ENCODE data around the gene HSD11B1L. TPM values are rescaled to one million over a fixed set of nuclear protein-coding genes. Genes with fewer than 3 reads are reported as not detected.

HSD11B1L gene
- total and polyA plus RNA-seq, 2 donors (not counting 3 experiments of a cell fraction or from before 2014, with no cell fraction given): 4.4 to 9.1 TPM

- ChIA-PET POLR2A (interaction anchor here (1.0 kb wide), 1 partner anchor 9 kb away, joined by 5 read pairs; no protein-coding TSS in a partner anchor), CTCF (interaction anchor here (1.1 kb wide), 1 partner anchor 9 kb away, joined by 4 read pairs; no protein-coding TSS in a partner anchor)
- no peak for TF ChIP-seq FOS (IDR thresholded peaks at IDR 0.05; ENCODE audit: borderline replicate concordance, insufficient read depth, low read length)
- TF ChIP-seq POLR2A (IDR thresholded peaks at IDR 0.05; ENCODE audit: low read depth, low read length): peak; percentile 28
- DNase-seq (ENCODE audit: low read depth, low spot score) (no peak), FAIRE-seq (no peak)
- Histone ChIP-seq H4K20me1 (replicated peaks; ENCODE audit: control insufficient read depth, extremely low read depth, insufficient read depth, low read length) (no peaks in the 10 kb centered on the region), H3K79me2 (ENCODE audit: control insufficient read depth, insufficient read depth, low read length) (peaks cover 46% of the 10 kb centered on the region), H3K9me3 (replicated peaks; ENCODE audit: control insufficient read depth, insufficient read depth, low read length) (no peaks in the 10 kb centered on the region), H3K36me3 (ENCODE audit: control insufficient read depth in 2 of 2, extremely low read depth in 1 of 2, insufficient read depth in 2 of 2, low read length in 2 of 2) (peaks cover 11 to 51% of the 10 kb centered on the region in 2 experiments), H3K27ac (ENCODE audit: insufficient read depth, low read depth, low read length) (no peak overlapping the region), H3K9ac (replicated peaks; ENCODE audit: extremely low read depth, insufficient read depth, low read length) (no peak overlapping the region), H3K9me1 (replicated peaks; ENCODE audit: control insufficient read depth, extremely low read depth, insufficient read depth, low read length) (no peaks in the 10 kb centered on the region), H3K4me2 (ENCODE audit: insufficient read depth, low read length) (no peak overlapping the region), H3K4me1 (ENCODE audit: control insufficient read depth, extremely low read depth, insufficient read depth, low read length) (peaks cover 8% of the 10 kb centered on the region), H3K4me3 (replicated peaks in 1 of 3; ENCODE audit: insufficient read depth in 1 of 3, low read depth in 1 of 3, low read length in 3 of 3) (no peak overlapping the region), H3K27me3 (ENCODE audit: control insufficient read depth in 2 of 2, insufficient read depth in 2 of 2, low read length in 2 of 2) (no peaks in the 10 kb centered on the region), H2AFZ (ENCODE audit: low read depth, low read length) (no peak overlapping the region)
- no TSS peak for BruUV-seq (replicated peaks)
- intact Hi-C loops (cut with micrococcal nuclease): no loop called here
- dilution Hi-C loops (cut with MboI; ENCODE audit: extremely low pct_ligation_motif_present, low sequenced_read_pairs): no loop called here
Observed at GRCh38 chr19:5695649-5696195, 14.9 kb downstream of the HSD11B1L start.

GRCh38 chr19:5696196-5697021 lies 15.6 kb downstream of the HSD11B1L start:
- ChIA-PET CTCF (interaction anchor here (1.1 kb wide), 1 partner anchor 9 kb away, joined by 4 read pairs; no protein-coding TSS in a partner anchor), POLR2A (interaction anchor here (1.0 kb wide), 1 partner anchor 9 kb away, joined by 5 read pairs; no protein-coding TSS in a partner anchor)
- Histone ChIP-seq H3K9ac (replicated peaks; ENCODE audit: extremely low read depth, insufficient read depth, low read length) (no peak overlapping the region), H3K9me1 (replicated peaks; ENCODE audit: control insufficient read depth, extremely low read depth, insufficient read depth, low read length) (no peaks in the 10 kb centered on the region), H3K9me3 (replicated peaks; ENCODE audit: control insufficient read depth, insufficient read depth, low read length) (no peaks in the 10 kb centered on the region), H3K79me2 (ENCODE audit: control insufficient read depth, insufficient read depth, low read length) (peaks cover 39% of the 10 kb centered on the region), H2AFZ (ENCODE audit: low read depth, low read length) (no peak overlapping the region), H3K4me1 (ENCODE audit: control insufficient read depth, extremely low read depth, insufficient read depth, low read length) (peaks cover 8% of the 10 kb centered on the region), H3K4me3 (replicated peaks in 1 of 3; ENCODE audit: insufficient read depth in 1 of 3, low read depth in 1 of 3, low read length in 3 of 3) (no peak overlapping the region), H3K4me2 (ENCODE audit: insufficient read depth, low read length) (no peak overlapping the region), H4K20me1 (replicated peaks; ENCODE audit: control insufficient read depth, extremely low read depth, insufficient read depth, low read length) (no peaks in the 10 kb centered on the region), H3K27me3 (ENCODE audit: control insufficient read depth in 2 of 2, insufficient read depth in 2 of 2, low read length in 2 of 2) (no peaks in the 10 kb centered on the region), H3K27ac (ENCODE audit: insufficient read depth, low read depth, low read length) (no peak overlapping the region), H3K36me3 (ENCODE audit: control insufficient read depth in 2 of 2, extremely low read depth in 1 of 2, insufficient read depth in 2 of 2, low read length in 2 of 2) (peaks cover 11 to 53% of the 10 kb centered on the region in 2 experiments)
- no peak for DNase-seq (ENCODE audit: low read depth, low spot score)
- no TSS peak for BruUV-seq (replicated peaks)
- intact Hi-C loops (cut with micrococcal nuclease): no loop called here
- dilution Hi-C loops (cut with MboI; ENCODE audit: extremely low pct_ligation_motif_present, low sequenced_read_pairs): no loop called here
- no peak for FAIRE-seq
- no peak for TF ChIP-seq MAX (IDR thresholded peaks at IDR 0.05; ENCODE audit: insufficient read depth, insufficient read length)
- TF ChIP-seq POLR2AphosphoS5 (IDR thresholded peaks at IDR 0.05; ENCODE audit: insufficient read depth, low read depth, low read length): peak; percentile 29
- TF ChIP-seq CTCF (IDR thresholded peaks at IDR 0.05; ENCODE audit: extremely low read depth in 1 of 2, insufficient read depth in 1 of 2, low read depth in 1 of 2, low read length in 2 of 2): no peak

All from endothelial cell of umbilical vein (primary cell).